Pancreas (tissue), 10 donors: ENCODE measurements around the gene LYG1. TPM values are rescaled to one million over a fixed set of nuclear protein-coding genes. Genes with fewer than 3 reads are reported as not detected.
"Not testable (repeated sequence)": the region's sequence is repeated elsewhere in the genome, so short reads cannot be mapped to it uniquely, and the experiment has no call there.

ENCODE experiments used
- ATAC-seq, 4 donors: fragments of 200-7000 bp; cut with Tn5 transposase; one replicate each; pipeline versions ENCODE4 v1.8.0 to v1.9.1; 2020; ENCODE audit warnings: mild to moderate bottlenecking in 4 of 4, moderate library complexity in 4 of 4
- DNase-seq, 6 donors: peaks; one replicate each; pipeline ENCODE4 v3.0.0-alpha.2; 2020
- FAIRE-seq: peaks from 2 replicates; lab custom pipeline; 2012; peaks lifted over from hg19 to GRCh38; lab: Jason Lieb, UNC
- H3K27ac ChIP-seq, 4 donors: fragments of 200-600 bp; sonication (generic); 1 replicate in 3 of 4; 2 replicates in 1 of 4; pipeline versions ENCODE4 v1.5.0 to v1.8.0; 2020
- H3K27me3 ChIP-seq, 4 donors: fragments of 200-600 bp; one replicate each; pipeline ENCODE4 v1.8.0; 2021
- H3K36me3 ChIP-seq, 3 donors: fragments of 200-600 bp; sonication (generic) in 1 of 3; one replicate each; pipeline versions ENCODE4 v1.5.0 to v1.8.0; 2020 to 2021
- H3K4me1 ChIP-seq, 3 donors: fragments of 200-600 bp; one replicate each; pipeline ENCODE4 v1.8.0; 2021
- H3K4me3 ChIP-seq, 4 donors: fragments of 200-600 bp; sonication (generic) in 2 of 4; one replicate each; pipeline versions ENCODE4 v1.5.0 to v1.8.0; 2020 to 2021
- H3K9me3 ChIP-seq, 4 donors: fragments of 200-600 bp; one replicate each; pipeline ENCODE4 v1.8.0; 2021
- CTCF ChIP-seq, 4 donors: fragments of 200-600 bp; sonication (generic) in 3 of 4; IDR thresholded peaks; one replicate each; pipeline versions ENCODE4 v1.5.0 to v1.8.0; 2021; ENCODE audit warnings: antibody characterized with exemption in 4 of 4
- WGBS, 2 donors: extraction: QIAGEN DNeasy Blood & Tissue Kit; methylation state at CpG; one replicate each; pipeline ENCODE4 v1.1.7; 2013; 5-methylcytosine and 5-hydroxymethylcytosine counted together
- intact Hi-C, 3 donors: fragments of 100-400 bp; cut with DNase I; formaldehyde crosslinking; loops; one replicate each; pipeline versions ENCODE4 v1.11.1 to v1.14.2; 2022
- polyA plus RNA-seq, 2 donors: library from polyadenylated mRNA; stranded (reverse); fragments of 200-250 nt; gene quantifications; one replicate each; pipeline ENCODE4 v1.2.3, GENCODE V29; 2013
- total RNA-seq, 6 donors: library from RNA; stranded (reverse); fragmentation: NEBNext Ultra II Directional in 4 of 6; extraction: Animal tissue kit (Norgen Biotek cat#: 25700) in 4 of 6; gene quantifications; one replicate each; pipeline versions ENCODE4 v1.2.1 to v1.2.4, GENCODE V29; 2021 to 2023
- donor health status: healthy with polysubstance abuse.
- donor health status: DM: no; HTN: no; CAD: no; lungs with moderate emphysema.
- donor health status: DM: no; HTN: no; CAD: no.
- donor health status: control.
- donor health status: control.
- donor health status: Bipolar disorder and iron deficiency.
- donor health status: DM: yes; HTN: yes; CAD: no.
- donor health status: DM: no; HTN: no; CAD: no.
- donor health status: DM: no; HTN: no; CAD: no.
- donor health status: DM: yes; HTN: yes; CAD: no.

Gene LYG1
- total and polyA plus RNA-seq, 8 donors = 0.17 to 3.0 (median 0.56) TPM; not detected in 2

GRCh38 chr2:99297994-99298393, 3.0 kb downstream of the LYG1 start:
- WGBS, 2 donors = 65 to 92% methylated on average over 2 of the region's 2 CpGs
- intact Hi-C loops = no loop called here
- Histone ChIP-seq H3K9me3 (no peaks in the 10 kb centered on the region), H3K4me3 (no peak overlapping the region), H3K27me3 (no peaks in the 10 kb centered on the region), H3K4me1 (no peaks in the 10 kb centered on the region), H3K36me3 (no peaks in the 10 kb centered on the region), H3K27ac (no peak overlapping the region)
- no peak for DNase-seq
- no peak for ATAC-seq
- TF ChIP-seq CTCF (IDR thresholded peaks at IDR 0.05) = no peak
- no peak for FAIRE-seq

GRCh38 chr2:99285526-99285925, 15.5 kb downstream of the LYG1 start:
- 77 to 78% methylated on average over 7 of the region's 7 CpGs for WGBS, 2 donors
- Histone ChIP-seq H3K27me3 (no peaks in the 10 kb centered on the region), H3K9me3 (no peaks in the 10 kb centered on the region), H3K4me3 (no peak overlapping the region), H3K36me3 (no peaks in the 10 kb centered on the region), H3K27ac (no peak overlapping the region), H3K4me1 (no peaks in the 10 kb centered on the region)
- no peak for TF ChIP-seq CTCF (IDR thresholded peaks at IDR 0.05)
- intact Hi-C loops = no loop called here
- ATAC-seq (peak in 1 of 4 donors; percentile 25), FAIRE-seq (no peak), DNase-seq (no peak)

- FAIRE-seq (no peak), DNase-seq (no peak), ATAC-seq (no peak)
- Histone ChIP-seq H3K4me1 (no peaks in the 10 kb centered on the region), H3K9me3 (no peaks in the 10 kb centered on the region), H3K36me3 (no peaks in the 10 kb centered on the region), H3K27ac (no peak overlapping the region), H3K4me3 (no peak overlapping the region), H3K27me3 (no peaks in the 10 kb centered on the region)
- intact Hi-C loops = no loop called here
- no peak for TF ChIP-seq CTCF (IDR thresholded peaks at IDR 0.05)
These were observed 20.9 kb downstream of the LYG1 start for GRCh38 chr2:99279969-99280695.

- Histone ChIP-seq H3K27me3 (no peaks in the 10 kb centered on the region), H3K27ac (no peak overlapping the region), H3K4me1 (no peaks in the 10 kb centered on the region), H3K36me3 (no peaks in the 10 kb centered on the region), H3K9me3 (no peaks in the 10 kb centered on the region), H3K4me3 (no peak overlapping the region)
- no peak for TF ChIP-seq CTCF (IDR thresholded peaks at IDR 0.05)
- intact Hi-C loops = no loop called here
- DNase-seq (no peak), ATAC-seq (peak in 1 of 4 donors; percentile 28), FAIRE-seq (no peak)
- 92 to 98% methylated on average over 2 of the region's 2 CpGs for WGBS, 2 donors
These were observed 22.2 kb downstream of the LYG1 start for GRCh38 chr2:99278793-99279291.

- H3K36me3 ChIP-seq, H3K27me3 ChIP-seq, intact Hi-C loops, H3K9me3 ChIP-seq, H3K27ac ChIP-seq, H3K4me1 ChIP-seq, H3K4me3 ChIP-seq, FAIRE-seq, ATAC-seq, DNase-seq: not testable (repeated sequence)
- WGBS, 2 donors = 88 to 92% methylated on average over 5 of the region's 5 CpGs
These were observed 22.7 kb downstream of the LYG1 start for GRCh38 chr2:99278195-99278765.
